GM18505 (cell line): ENCODE results near the gene ENKD1.

ENCODE experiments used
- ATAC-seq: cut with Tn5 transposase; IDR thresholded peaks from one replicate; pipeline ENCODE4 v1.9.1; 2021; ENCODE audit not compliant: unreplicated experiment
- POLR2A ChIP-seq: IDR thresholded peaks from 4 replicates; pipeline ENCODE4 v1.6.1; 2011; ENCODE audit warnings: borderline replicate concordance; ENCODE audit not compliant: insufficient read depth, insufficient read length; ENCODE audit errors: extremely low read depth

Gene ENKD1

GRCh38 chr16:67645397-67646121 is 21.0 kb downstream of the ENKD1 start:
- no peak for TF ChIP-seq POLR2A
- ATAC-seq = no peak

- no peak for ATAC-seq
- no peak for TF ChIP-seq POLR2A
These were observed 22.5 kb downstream of the ENKD1 start for GRCh38 chr16:67644038-67644437.

- ATAC-seq = no peak
- no peak for TF ChIP-seq POLR2A
These were observed 24.5 kb downstream of the ENKD1 start for GRCh38 chr16:67641779-67642708.

- ATAC-seq = no peak
- TF ChIP-seq POLR2A = no peak
These were observed 28.9 kb downstream of the ENKD1 start for GRCh38 chr16:67637625-67638024.

GRCh38 chr16:67636713-67637112 is 29.8 kb downstream of the ENKD1 start:
- no peak for ATAC-seq
- TF ChIP-seq POLR2A = no peak

GRCh38 chr16:67632415-67633172 is 34.0 kb downstream of the ENKD1 start:
- no peak for ATAC-seq
- no peak for TF ChIP-seq POLR2A

- no peak for TF ChIP-seq POLR2A
- ATAC-seq = no peak
These were observed 38.3 kb downstream of the ENKD1 start for GRCh38 chr16:67628216-67628615.

- no peak for TF ChIP-seq POLR2A
- no peak for ATAC-seq
These were observed 52.7 kb downstream of the ENKD1 start for GRCh38 chr16:67613808-67614207.
